A549 (cell line): ENCODE results near the gene AMER2.

Experiments
- KDM1A ChIP-seq: fragments of 200-600 bp; sonication (generic); IDR thresholded peaks from 2 replicates; pipeline ENCODE4 v1.6.1; 2016; ENCODE audit warnings: low read depth, mild to moderate bottlenecking
- RFX5 ChIP-seq: fragments of 450-650 bp; IDR thresholded peaks from 2 replicates; pipeline ENCODE4 v1.7.1; 2014; ENCODE audit warnings: antibody characterized with exemption, mild to moderate bottlenecking, moderate library complexity
- TF ChIP-seq, protein P1 (sequence below): fragments of >200 bp; sonication (Bioruptor Twin); formaldehyde crosslinking; IDR thresholded peaks from 3 replicates; pipeline ENCODE4 v1.5.1; 2016
- TF ChIP-seq, protein P2 (sequence below): IDR thresholded peaks from 2 replicates; pipeline ENCODE4 v1.6.1; 2012

DNA sequence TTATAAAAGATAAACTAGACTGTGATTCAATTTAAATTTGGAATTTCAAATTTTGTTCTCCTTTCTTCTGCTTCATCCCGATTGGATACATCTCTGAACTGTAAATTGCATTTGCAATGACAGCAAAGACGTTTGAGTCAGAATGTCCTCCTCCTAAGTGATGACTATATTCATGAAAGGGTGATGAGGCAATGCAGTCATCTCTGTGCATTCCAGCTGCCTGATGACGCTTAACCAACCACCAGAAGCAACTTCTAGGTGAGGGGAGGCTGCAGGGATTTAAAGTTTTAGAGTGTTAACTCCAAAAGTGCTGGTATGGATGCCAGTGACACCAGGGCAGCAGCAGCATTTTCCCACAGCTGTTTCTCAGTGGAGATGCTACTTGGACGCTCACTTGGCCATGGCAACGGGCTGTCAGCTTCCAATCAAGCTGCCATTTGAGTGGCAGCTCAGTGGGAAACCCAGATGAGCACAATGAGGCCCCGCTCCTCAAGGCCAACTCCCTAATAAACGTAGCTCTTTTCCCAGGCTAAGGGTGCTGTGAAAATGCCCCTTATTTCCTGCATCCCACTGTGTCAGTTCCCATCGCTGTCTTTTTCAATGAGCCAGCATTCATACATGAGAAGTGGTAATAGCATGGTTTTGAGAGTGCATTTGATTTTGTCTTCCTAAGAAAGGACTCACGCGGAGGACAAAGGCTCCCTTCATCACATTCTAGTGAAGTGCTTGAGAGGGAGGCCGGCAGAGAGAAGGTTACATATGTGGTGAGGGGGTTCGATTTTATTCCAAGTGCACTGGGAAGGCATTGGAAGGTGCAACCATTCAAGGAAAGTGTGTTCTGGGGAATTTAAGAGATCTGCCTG, 45.2 kb upstream of the AMER2 start:
- TF ChIP-seq, protein P1, sequence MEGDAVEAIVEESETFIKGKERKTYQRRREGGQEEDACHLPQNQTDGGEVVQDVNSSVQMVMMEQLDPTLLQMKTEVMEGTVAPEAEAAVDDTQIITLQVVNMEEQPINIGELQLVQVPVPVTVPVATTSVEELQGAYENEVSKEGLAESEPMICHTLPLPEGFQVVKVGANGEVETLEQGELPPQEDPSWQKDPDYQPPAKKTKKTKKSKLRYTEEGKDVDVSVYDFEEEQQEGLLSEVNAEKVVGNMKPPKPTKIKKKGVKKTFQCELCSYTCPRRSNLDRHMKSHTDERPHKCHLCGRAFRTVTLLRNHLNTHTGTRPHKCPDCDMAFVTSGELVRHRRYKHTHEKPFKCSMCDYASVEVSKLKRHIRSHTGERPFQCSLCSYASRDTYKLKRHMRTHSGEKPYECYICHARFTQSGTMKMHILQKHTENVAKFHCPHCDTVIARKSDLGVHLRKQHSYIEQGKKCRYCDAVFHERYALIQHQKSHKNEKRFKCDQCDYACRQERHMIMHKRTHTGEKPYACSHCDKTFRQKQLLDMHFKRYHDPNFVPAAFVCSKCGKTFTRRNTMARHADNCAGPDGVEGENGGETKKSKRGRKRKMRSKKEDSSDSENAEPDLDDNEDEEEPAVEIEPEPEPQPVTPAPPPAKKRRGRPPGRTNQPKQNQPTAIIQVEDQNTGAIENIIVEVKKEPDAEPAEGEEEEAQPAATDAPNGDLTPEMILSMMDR, result no peak
- TF ChIP-seq KDM1A, result no peak
- TF ChIP-seq RFX5, result no peak
- TF ChIP-seq, protein P2, sequence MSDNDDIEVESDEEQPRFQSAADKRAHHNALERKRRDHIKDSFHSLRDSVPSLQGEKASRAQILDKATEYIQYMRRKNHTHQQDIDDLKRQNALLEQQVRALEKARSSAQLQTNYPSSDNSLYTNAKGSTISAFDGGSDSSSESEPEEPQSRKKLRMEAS, result no peak
